ENCODE data around the gene STYXL1. TPM values are rescaled to one million over a fixed set of nuclear protein-coding genes. Genes with fewer than 3 reads are reported as not detected.
"Not testable (repeated sequence)": the region's sequence is repeated elsewhere in the genome, so short reads cannot be mapped to it uniquely, and the experiment has no call there.

The STYXL1 gene
- total and polyA plus RNA-seq, 2 donors (not counting 1 experiment from before 2014, with no cell fraction given) = 49.0 to 49.8 TPM

GRCh38 chr7:76063114-76063513 is 15.3 kb upstream of the STYXL1 start:
- H3K36me3 ChIP-seq (ENCODE audit: control insufficient read depth, insufficient read depth, low read length) = peaks cover 42% of the 10 kb centered on the region
- TF ChIP-seq, protein P1, sequence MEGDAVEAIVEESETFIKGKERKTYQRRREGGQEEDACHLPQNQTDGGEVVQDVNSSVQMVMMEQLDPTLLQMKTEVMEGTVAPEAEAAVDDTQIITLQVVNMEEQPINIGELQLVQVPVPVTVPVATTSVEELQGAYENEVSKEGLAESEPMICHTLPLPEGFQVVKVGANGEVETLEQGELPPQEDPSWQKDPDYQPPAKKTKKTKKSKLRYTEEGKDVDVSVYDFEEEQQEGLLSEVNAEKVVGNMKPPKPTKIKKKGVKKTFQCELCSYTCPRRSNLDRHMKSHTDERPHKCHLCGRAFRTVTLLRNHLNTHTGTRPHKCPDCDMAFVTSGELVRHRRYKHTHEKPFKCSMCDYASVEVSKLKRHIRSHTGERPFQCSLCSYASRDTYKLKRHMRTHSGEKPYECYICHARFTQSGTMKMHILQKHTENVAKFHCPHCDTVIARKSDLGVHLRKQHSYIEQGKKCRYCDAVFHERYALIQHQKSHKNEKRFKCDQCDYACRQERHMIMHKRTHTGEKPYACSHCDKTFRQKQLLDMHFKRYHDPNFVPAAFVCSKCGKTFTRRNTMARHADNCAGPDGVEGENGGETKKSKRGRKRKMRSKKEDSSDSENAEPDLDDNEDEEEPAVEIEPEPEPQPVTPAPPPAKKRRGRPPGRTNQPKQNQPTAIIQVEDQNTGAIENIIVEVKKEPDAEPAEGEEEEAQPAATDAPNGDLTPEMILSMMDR (conservative IDR thresholded peaks at IDR 0.05 in 1 of 2, IDR thresholded peaks at IDR 0.05 in 1 of 2; ENCODE audit: low read depth in 1 of 2, low read length in 2 of 2) = no peak
- no peak for TF ChIP-seq EZH2 (IDR thresholded peaks at IDR 0.05; ENCODE audit: low read length, missing control alignments)
- peaks cover 2% of the 10 kb centered on the region for H3K4me1 ChIP-seq (ENCODE audit: control insufficient read depth, extremely low read depth, insufficient read depth, low read length)

GRCh38 chr7:76062254-76062653 is 14.5 kb upstream of the STYXL1 start:
- no peaks in the 10 kb centered on the region for H4K20me1 ChIP-seq (ENCODE audit: control insufficient read depth, extremely low read depth, insufficient read depth, low read length)
- no peak overlapping the region for H3K9ac ChIP-seq (ENCODE audit: insufficient read depth, low read length)
- no peak overlapping the region for H2AFZ ChIP-seq (ENCODE audit: low read length)
- no peaks in the 10 kb centered on the region for H3K4me1 ChIP-seq (ENCODE audit: control insufficient read depth, extremely low read depth, insufficient read depth, low read length)
- H3K27me3 ChIP-seq (ENCODE audit: control insufficient read depth, insufficient read depth, low read length) = no peaks in the 10 kb centered on the region
- H3K36me3 ChIP-seq (ENCODE audit: control insufficient read depth, insufficient read depth, low read length) = peaks cover 44% of the 10 kb centered on the region
- no peak for DNase-seq (ENCODE audit: low read depth in 2 of 2)
- no peaks in the 10 kb centered on the region for H3K9me3 ChIP-seq (ENCODE audit: control insufficient read depth, insufficient read depth, low read depth, low read length)
- TF ChIP-seq EZH2 (IDR thresholded peaks at IDR 0.05; ENCODE audit: low read length, missing control alignments) = no peak
- TF ChIP-seq, protein P1 (conservative IDR thresholded peaks at IDR 0.05 in 1 of 2, IDR thresholded peaks at IDR 0.05 in 1 of 2; ENCODE audit: low read depth in 1 of 2, low read length in 2 of 2) = no peak
- no peak overlapping the region for H3K4me3 ChIP-seq (replicated peaks in 1 of 4; ENCODE audit: control extremely low read depth in 1 of 4, insufficient read depth in 1 of 4, low read depth in 3 of 4, low read length in 4 of 4)
- H3K79me2 ChIP-seq (ENCODE audit: control insufficient read depth, insufficient read depth, low read length) = no peaks in the 10 kb centered on the region
- H3K4me2 ChIP-seq (ENCODE audit: extremely low read depth, insufficient read depth, low read length) = no peak overlapping the region
- no peak overlapping the region for H3K27ac ChIP-seq (ENCODE audit: insufficient read depth, low read length)

More at GRCh38 chr7:76063114-76063513, 15.3 kb upstream of the STYXL1 start:
- Histone ChIP-seq H3K4me3 (replicated peaks in 1 of 4; ENCODE audit: control extremely low read depth in 1 of 4, insufficient read depth in 1 of 4, low read depth in 3 of 4, low read length in 4 of 4) (no peak overlapping the region), H2AFZ (ENCODE audit: low read length) (no peak overlapping the region), H4K20me1 (ENCODE audit: control insufficient read depth, extremely low read depth, insufficient read depth, low read length) (no peaks in the 10 kb centered on the region), H3K27me3 (ENCODE audit: control insufficient read depth, insufficient read depth, low read length) (no peaks in the 10 kb centered on the region), H3K9ac (ENCODE audit: insufficient read depth, low read length) (no peak overlapping the region), H3K4me2 (ENCODE audit: extremely low read depth, insufficient read depth, low read length) (no peak overlapping the region), H3K27ac (ENCODE audit: insufficient read depth, low read length) (no peak overlapping the region), H3K9me3 (ENCODE audit: control insufficient read depth, insufficient read depth, low read depth, low read length) (no peaks in the 10 kb centered on the region), H3K79me2 (ENCODE audit: control insufficient read depth, insufficient read depth, low read length) (no peaks in the 10 kb centered on the region)
- no peak for DNase-seq (ENCODE audit: low read depth in 2 of 2)

DNA sequence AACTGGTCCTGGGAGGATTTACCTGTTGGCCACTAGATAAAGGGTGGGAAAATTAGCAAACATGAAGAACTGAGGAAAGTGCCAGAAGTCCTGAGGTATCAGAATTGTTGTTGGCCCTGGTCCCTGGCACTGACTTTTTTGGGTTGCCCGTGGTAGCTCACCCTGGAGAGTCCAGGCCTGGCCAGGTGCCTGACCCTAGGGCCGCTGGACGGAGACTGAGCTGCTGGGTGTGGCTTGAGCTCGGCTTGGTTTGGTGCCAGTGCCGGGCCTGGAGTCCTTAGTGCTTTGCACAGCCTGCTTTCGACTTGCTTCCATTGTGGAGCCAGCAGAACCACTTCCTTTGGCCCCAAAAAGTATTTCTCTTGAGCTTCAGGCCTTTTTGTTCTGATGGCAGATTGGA is 13.0 kb upstream of the STYXL1 start:
- Histone ChIP-seq H2AFZ (ENCODE audit: low read length) (no peak overlapping the region), H3K27ac (ENCODE audit: insufficient read depth, low read length) (no peak overlapping the region), H3K4me3 (replicated peaks in 1 of 4; ENCODE audit: control extremely low read depth in 1 of 4, insufficient read depth in 1 of 4, low read depth in 3 of 4, low read length in 4 of 4) (no peak overlapping the region), H3K79me2 (ENCODE audit: control insufficient read depth, insufficient read depth, low read length) (peaks cover 4% of the 10 kb centered on the region), H3K4me1 (ENCODE audit: control insufficient read depth, extremely low read depth, insufficient read depth, low read length) (no peaks in the 10 kb centered on the region), H3K27me3 (ENCODE audit: control insufficient read depth, insufficient read depth, low read length) (no peaks in the 10 kb centered on the region), H3K36me3 (ENCODE audit: control insufficient read depth, insufficient read depth, low read length) (peaks cover 42% of the 10 kb centered on the region), H3K9me3 (ENCODE audit: control insufficient read depth, insufficient read depth, low read depth, low read length) (no peaks in the 10 kb centered on the region), H4K20me1 (ENCODE audit: control insufficient read depth, extremely low read depth, insufficient read depth, low read length) (no peaks in the 10 kb centered on the region), H3K9ac (ENCODE audit: insufficient read depth, low read length) (no peak overlapping the region), H3K4me2 (ENCODE audit: extremely low read depth, insufficient read depth, low read length) (no peak overlapping the region)
- no peak for TF ChIP-seq EZH2 (IDR thresholded peaks at IDR 0.05; ENCODE audit: low read length, missing control alignments)
- TF ChIP-seq, protein P1 (conservative IDR thresholded peaks at IDR 0.05 in 1 of 2, IDR thresholded peaks at IDR 0.05 in 1 of 2; ENCODE audit: low read depth in 1 of 2, low read length in 2 of 2) = no peak
- no peak for DNase-seq (ENCODE audit: low read depth in 2 of 2)

DNA sequence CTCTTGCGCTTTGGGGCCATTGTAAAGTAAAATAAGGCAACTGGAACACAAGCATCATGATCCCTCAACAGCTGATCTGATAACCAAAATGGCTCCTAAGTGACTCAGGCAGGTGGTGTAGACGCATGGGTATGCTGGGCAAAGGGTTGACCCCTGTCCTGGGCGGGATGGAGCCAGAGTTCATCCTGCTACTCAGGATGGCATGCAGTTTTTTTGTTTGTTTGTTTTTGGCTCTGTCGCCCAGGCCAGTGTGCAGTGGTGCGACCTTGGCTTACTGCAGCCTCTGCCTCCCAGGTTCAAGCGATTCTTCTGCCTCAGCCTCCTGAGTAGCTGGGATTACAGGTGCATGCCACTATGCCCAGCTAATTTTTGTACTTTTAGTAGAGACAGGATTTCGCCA is 10.9 kb upstream of the STYXL1 start:
- Histone ChIP-seq H3K36me3 (ENCODE audit: control insufficient read depth, insufficient read depth, low read length) (peaks cover 31% of the 10 kb centered on the region), H3K79me2 (ENCODE audit: control insufficient read depth, insufficient read depth, low read length) (peaks cover 21% of the 10 kb centered on the region)
- not testable (repeated sequence) for H3K9ac ChIP-seq (ENCODE audit: insufficient read depth, low read length); H3K27me3 ChIP-seq (ENCODE audit: control insufficient read depth, insufficient read depth, low read length); H3K9me3 ChIP-seq (ENCODE audit: control insufficient read depth, insufficient read depth, low read depth, low read length); H2AFZ ChIP-seq (ENCODE audit: low read length); H3K4me2 ChIP-seq (ENCODE audit: extremely low read depth, insufficient read depth, low read length); H4K20me1 ChIP-seq (ENCODE audit: control insufficient read depth, extremely low read depth, insufficient read depth, low read length); H3K4me1 ChIP-seq (ENCODE audit: control insufficient read depth, extremely low read depth, insufficient read depth, low read length); H3K27ac ChIP-seq (ENCODE audit: insufficient read depth, low read length); DNase-seq (ENCODE audit: low read depth in 2 of 2); H3K4me3 ChIP-seq (replicated peaks in 1 of 4; ENCODE audit: control extremely low read depth in 1 of 4, insufficient read depth in 1 of 4, low read depth in 3 of 4, low read length in 4 of 4)

All from fibroblast of lung (primary cell).